PC-9 (cell line): ENCODE data around the gene FOXF1.

Source experiments
- EZH2 ChIP-seq: fragments of 200-600 bp; sonication (generic); IDR thresholded peaks from 2 replicates; pipeline ENCODE4 v1.8.0; 2017; ENCODE audit warnings: antibody characterized with exemption, low read depth
- TF ChIP-seq, protein P1 (sequence below): fragments of 200-600 bp; sonication (generic); conservative IDR thresholded peaks from 2 replicates; pipeline ENCODE4 v1.6.1; 2017; ENCODE audit warnings: mixed run types, antibody characterized with exemption, mild to moderate bottlenecking, moderate library complexity

DNA sequence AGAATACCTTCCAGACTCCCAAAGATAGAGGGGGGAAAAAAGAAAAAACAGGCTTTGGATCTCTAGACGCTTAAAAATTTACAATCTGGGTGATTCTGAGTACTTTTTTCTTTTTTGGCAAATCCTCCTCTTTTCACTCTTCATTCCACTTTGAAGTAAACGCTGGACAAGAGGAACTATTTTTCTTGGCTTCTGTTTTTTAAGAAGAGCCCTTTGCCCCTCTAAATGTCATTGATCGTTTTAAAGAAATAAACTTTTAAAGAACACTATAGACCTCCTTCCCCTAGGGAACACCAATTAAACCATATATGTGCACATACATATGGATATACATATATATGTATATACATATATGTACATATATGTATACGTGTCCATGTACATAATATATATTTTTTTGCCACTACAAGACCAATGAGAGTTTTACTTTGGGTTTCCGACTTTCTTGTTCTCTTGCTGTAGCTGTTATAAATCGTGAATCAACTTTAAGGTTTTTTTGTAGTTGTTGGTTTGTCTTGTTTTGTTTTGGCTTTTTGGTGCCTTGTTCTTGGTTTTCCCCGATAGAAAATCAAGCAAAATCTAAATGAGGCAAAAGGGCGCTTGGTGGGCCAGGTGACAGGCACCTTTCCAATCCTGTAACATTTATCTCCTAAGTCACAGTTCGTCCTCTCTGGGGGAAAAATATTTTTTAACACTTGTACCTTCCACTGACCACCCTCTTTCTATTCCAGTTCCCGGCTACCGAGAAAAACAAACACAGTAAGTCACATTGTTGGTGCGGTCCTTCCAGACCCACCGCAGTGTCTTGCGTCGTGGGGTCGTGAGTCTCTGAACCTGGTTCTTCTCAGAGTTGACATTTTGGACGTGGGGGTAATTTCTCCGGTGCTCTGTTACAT, 4.4 kb downstream of the FOXF1 start:
- TF ChIP-seq, protein P1, sequence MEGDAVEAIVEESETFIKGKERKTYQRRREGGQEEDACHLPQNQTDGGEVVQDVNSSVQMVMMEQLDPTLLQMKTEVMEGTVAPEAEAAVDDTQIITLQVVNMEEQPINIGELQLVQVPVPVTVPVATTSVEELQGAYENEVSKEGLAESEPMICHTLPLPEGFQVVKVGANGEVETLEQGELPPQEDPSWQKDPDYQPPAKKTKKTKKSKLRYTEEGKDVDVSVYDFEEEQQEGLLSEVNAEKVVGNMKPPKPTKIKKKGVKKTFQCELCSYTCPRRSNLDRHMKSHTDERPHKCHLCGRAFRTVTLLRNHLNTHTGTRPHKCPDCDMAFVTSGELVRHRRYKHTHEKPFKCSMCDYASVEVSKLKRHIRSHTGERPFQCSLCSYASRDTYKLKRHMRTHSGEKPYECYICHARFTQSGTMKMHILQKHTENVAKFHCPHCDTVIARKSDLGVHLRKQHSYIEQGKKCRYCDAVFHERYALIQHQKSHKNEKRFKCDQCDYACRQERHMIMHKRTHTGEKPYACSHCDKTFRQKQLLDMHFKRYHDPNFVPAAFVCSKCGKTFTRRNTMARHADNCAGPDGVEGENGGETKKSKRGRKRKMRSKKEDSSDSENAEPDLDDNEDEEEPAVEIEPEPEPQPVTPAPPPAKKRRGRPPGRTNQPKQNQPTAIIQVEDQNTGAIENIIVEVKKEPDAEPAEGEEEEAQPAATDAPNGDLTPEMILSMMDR: no peak
- no peak for TF ChIP-seq EZH2
